NCI-H510A (cell line): ENCODE data around the gene PRICKLE1.
"Not testable (repeated sequence)": the region's sequence is repeated elsewhere in the genome, so short reads cannot be mapped to it uniquely, and the experiment has no call there.

Experiments used
- DNase-seq: peaks from one replicate; lab custom pipeline; 2025; lab: John Stamatoyannopoulos, UW

PRICKLE1 gene

DNA sequence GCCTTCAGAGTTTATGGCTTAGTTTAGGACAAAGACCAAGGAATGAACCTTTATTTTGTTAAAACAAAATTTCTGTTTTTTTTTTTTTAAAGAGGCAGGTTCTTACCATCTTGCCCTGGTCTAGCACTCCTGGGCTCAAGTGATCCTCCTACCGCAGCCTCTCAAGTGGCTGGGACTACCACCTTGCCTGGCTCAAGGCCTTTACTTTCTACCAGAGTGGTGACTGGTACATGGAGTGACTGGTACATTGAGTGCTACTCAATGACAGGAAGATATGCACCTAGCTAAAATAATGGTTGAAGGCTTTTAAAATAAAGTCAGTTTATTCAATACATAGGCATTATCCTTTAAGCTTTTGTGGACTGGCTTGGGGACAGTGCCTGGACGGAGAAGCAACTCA lies 32.6 kb downstream of the PRICKLE1 start:
- no peak for DNase-seq

DNA sequence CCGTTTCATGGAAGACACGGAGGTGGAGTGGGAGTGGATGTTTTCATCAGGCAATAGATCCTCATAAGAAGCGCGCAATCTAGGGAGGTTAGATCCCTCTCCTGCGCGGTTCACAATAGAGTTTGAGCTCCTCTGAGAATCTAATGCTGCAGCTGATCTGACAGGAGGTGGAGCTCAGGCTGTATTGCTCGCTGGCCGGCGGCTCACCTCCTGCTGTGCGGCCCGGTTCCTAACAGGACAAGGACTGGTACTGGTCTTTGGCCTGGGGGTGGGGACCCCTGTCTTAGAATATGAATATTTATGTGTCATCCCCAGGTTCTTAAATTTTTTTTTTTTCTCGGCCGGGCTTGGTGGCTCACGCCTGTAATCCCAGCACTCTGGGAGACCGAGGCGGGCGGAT lies 36.7 kb downstream of the PRICKLE1 start:
- no peak for DNase-seq

DNA sequence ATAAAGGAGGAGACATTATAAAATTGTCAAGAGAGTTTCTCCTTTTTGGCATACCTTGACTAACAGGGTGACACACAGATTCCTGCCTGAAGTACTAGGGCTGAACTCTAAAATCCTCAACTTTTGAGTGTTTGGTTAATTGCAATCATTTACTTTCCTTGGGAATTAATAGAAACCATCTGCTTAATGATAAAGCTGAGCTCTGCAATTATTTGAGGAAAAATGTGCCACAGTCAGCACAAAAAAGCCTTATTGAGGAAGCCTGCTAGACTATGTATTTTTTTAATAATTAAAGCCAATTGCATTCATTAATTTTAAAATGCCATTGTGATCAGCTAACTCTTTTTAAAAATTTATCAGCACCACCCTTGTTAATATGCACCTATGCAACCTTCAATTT lies 38.7 kb downstream of the PRICKLE1 start:
- no peak for DNase-seq

DNA sequence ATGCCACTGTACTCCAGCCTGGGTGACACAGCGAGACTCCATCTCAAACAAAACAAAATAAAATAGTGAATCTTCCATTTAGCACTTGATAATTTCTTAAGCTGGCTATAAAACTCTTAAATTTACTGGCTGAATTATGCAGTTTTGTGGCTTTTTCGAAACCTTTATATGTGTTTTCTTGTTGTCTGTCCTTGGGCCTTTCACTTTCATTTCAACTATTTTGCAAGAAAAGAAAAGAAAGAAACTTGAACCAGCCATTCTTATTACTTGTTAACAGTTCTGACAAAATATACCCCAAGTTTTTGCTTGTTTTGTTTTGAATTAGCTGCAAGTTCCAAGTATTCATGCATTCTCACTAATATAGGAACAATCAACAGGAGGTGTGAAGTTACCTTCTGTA lies 42.8 kb downstream of the PRICKLE1 start:
- no peak for DNase-seq

DNA sequence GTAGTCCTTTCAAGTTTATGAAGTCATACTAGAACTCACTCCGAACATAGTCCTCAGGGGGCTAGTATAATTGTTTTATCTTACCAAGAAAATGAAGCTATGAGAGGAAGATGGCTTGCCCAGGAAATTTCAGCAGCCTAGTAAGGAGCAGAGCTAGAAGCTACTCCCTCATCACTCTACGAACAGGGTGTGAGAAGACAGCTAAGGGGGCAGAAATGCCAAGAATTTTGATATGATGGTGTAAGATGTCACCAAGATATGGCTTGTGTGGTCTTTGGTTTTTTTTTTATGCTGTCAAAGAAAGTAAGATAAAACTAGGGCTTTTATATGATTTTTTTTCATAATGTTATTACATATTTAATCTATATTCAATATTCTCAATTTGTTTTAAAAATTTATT lies 47.6 kb downstream of the PRICKLE1 start:
- DNase-seq = no peak

DNA sequence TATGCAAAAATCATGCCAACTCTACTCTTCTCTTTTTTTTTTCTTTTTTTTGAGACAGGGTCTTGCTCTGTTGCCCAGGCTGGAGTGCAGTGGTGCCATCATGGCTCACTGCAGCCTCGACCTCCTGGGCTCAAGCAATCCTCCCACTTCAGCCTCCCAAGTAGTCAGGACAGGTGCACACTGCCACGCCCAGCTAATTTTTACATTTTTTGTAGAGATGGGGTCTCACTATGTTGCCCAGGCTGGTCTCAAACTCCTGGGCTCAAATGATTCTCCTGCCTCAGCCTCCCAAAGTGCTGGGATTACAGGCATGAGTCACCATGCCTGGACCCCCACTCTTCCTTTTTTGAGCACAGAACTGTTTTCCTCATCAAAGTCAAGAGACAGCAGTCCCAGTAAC lies 48.2 kb downstream of the PRICKLE1 start:
- not testable (repeated sequence) for DNase-seq

DNA sequence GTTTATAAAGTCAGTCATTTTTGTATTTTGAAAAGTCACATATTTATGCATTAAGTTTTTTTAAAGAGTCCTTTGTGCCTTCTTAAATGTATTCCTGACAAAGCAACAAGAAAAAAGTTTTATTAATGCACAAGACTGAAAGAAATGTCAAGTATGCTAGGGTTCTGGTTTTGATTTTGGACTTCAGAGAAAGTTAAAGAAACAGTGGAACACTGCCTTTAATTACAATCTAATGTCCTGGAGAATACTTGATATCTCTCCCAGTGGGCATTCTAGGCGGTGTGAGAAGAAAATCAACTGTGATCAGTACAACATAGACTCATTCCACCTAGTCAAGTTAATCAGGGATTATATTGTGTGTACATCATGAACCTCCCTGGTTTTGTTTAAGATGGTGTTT lies 49.9 kb downstream of the PRICKLE1 start:
- no peak for DNase-seq

DNA sequence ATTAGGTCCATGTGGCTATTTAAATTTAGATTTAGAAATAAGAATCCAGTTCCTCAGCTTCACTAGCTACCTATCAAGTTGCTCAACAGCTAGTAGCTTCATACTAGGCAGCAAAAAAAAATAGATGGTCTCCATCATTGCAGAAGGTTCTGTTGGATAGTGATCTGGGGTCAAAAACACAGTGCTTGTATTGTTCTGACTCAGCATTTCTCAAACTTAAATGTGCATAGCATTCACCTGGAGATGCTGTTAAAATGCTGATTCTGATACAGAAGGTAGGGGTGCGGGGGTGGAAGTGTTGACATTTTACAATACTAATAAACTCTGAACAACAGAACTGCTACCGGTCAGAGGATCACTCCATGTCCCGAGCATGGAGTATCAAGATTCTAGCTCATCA lies 51.3 kb downstream of the PRICKLE1 start:
- no peak for DNase-seq

DNA sequence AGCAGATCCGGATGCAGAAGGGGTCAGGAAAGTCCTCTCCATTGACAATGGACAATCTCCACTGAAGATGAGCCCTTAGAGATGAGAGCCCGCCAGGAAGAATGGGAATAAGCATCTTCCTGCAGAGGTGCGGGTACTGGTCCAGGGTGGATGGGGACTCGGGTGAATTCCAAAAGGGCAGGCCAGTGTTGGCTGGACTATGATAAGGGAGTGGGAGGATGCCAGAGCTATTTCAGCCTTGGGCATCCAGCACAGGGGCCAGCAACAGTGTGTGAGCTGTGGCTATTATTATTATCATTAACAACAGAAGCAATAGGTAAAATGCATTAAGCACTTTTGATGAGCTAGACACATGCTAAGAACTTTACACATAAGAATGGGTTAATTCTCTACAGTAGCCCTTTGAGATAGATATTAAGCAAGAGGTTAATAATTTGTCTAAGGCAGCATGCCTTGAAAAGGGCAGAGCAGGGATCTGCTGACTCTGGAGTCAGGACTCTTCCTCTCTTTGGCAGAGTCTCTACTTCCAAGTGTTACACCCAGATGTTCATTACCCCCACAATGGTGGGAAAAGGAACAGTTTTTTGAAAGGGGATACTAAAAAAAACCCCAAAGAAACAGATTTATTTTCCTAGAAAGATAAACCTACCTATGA lies 55.2 kb downstream of the PRICKLE1 start:
- DNase-seq = no peak

DNA sequence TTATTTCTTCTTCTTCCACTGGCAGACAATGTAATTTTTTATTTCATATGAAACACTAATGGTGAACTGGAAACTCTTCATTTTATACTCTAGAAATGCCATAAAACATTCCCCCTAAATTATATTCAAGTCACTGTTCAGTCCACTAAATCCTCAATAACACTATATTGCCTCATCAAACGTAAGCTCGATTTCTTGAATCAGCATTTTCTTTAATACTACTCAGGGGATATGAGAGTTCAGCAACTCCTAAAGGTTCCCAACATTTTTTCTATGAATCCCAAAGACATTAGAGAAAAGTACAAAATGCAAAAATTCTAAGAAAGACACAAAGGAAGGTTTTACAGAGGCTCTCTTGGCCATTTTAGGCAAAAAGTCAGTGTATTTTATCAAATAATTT lies 59.3 kb downstream of the PRICKLE1 start:
- no peak for DNase-seq

DNA sequence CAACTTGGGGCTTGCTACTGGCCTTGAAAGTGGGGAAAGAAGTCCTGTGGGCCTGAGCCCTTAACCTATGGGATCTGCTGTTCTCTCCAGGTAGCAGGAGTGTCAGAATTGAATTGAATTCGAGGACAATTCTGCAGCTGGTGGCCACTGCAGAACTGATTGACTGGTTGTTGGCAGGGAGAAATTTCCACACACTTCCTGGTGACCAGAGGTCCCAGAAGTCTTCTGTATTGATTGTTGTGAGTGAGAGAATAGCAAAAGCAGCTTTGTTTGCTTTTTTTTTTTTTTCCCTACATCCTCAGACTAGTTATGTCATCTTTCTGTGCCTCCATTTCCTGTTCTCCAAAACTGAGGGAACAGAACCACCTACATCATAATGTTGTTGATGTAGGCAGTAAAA lies 64.1 kb downstream of the PRICKLE1 start:
- DNase-seq = no peak

DNA sequence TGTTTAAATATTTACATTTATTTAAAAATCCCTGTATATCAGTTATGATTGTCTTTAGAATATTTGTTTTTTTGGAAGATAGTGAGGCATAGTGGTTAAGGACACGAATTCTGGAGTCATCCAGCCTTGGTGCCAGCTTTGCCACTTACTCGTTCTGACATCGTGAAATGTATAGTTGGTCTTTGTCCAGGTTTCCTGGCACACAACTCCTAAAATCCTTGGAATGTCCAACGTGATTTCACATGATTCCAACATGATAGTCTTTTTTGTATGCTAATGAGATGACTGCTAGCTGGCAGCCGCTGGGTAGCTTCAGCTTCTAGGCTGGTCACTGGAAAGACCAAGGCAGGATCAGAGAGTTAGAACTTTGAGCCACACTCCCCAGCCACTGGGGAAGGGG lies 64.8 kb downstream of the PRICKLE1 start:
- no peak for DNase-seq

DNA sequence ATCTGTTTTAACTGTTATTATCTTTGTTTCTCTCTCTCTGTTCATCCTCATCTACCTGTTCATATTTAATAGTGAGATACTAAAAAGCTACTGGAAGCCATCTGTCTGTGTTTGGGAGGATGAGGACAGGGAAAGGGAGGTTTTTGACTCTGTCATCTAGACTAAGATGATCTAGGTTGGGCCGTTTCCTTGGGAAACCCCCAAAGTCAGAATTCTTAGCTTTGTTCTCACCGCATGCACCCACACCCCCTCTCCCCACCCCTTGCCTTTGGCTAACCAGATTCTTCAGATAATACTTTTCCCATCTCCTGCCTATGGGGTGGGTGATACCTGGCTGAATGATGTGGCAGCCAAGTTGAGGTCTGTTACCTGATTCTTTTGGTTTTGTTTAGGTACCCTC lies 73.0 kb downstream of the PRICKLE1 start:
- DNase-seq = no peak

DNA sequence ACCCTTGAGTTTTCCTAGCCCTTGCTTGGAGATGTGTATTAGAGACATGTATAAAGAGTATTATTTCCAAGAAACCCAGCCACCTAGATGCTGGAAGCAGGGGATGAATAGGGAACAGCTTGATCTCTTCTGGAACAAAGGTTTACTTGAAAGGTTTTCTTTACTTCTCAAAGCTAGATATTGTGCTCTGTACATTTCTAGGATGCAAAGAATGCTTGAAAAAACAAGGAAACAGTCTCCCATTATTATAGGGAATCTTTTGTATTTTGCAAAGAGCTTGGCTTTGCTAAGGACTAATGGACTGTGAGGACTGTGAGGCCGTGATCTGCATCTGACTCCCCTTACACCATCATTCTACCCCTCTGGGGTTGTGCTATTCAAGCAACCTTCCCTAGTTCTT lies 77.9 kb downstream of the PRICKLE1 start:
- DNase-seq = no peak

DNA sequence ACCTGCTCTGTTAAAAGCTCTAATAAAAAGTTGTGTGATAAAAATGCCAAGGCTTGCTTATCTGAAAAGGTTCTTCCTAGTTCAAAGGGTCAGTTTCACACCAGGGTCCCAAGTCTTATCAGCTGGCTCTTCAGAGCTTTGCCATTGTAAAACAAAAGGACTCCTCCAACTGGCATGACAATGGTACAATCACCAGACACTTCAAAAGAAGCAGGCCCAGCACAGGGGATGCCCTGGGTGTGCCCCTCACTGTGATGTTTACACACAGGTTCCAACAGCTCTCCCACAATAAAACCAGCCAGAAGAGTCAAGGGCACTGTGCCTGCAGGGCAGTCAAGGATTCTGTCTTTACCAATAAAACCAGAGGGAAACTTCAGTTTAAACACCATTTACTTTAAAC lies 78.7 kb downstream of the PRICKLE1 start:
- DNase-seq = no peak

DNA sequence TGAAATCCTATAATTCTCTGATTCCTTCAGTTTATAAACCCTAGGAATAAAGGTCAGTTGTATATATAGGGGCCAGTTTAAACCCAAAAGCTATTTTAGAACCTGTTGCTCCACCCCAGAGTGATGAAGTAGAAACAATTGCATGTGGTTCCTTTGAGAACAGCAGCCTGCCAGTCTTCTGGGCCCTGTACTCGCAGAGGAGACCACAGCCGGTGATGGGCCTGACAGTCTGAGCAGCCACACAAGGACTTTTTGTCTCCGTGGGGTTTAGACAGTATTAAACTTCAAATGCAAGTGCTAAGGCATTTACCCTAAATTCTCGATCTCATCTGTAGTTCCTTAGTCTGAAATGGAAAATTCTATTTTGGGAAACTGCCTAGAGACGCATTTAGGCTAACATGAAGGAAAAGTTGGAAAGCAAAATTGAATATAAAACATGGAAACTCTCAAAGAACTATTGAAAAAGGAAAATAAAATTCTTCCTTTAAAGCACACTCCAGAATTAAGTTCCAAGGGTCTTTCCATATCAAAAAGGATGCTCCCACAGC lies 80.6 kb downstream of the PRICKLE1 start:
- no peak for DNase-seq

DNA sequence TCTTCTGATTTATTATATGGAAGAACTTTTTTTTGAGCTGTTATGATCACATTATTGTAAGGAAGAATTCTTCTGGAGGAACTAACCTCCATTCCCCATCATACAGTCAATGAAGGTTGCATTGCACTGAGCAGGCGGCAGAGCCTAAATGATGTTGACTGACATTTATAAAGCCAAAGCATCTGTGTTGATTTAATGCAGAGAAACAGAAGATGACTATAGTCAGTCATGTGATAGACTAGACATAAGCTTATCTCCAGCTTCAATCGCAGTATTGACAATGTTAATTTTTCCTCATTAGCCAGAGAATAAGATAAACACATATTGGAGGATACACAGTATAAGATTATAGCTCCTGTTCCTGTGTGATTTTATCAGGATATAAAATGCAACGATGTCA lies 82.0 kb downstream of the PRICKLE1 start:
- no peak for DNase-seq

DNA sequence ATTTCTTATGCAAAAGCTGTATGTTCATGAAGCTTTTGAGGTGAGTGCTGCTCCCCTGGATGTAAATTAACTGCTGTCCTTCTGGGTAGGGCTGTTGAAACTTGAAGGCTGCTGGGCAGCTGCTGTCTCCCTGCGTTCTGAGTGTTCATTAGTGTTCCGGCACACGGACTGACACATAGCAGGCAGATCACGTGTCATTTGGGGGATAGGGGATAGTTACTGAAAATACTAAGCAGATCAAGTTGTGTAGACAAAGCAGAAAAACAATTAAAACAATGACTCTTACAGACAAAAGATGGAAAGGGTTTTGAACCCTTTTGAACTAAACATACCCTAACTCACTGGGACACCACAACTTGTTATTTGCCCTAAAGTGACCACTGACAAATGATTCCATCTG lies 82.5 kb downstream of the PRICKLE1 start:
- DNase-seq = no peak

DNA sequence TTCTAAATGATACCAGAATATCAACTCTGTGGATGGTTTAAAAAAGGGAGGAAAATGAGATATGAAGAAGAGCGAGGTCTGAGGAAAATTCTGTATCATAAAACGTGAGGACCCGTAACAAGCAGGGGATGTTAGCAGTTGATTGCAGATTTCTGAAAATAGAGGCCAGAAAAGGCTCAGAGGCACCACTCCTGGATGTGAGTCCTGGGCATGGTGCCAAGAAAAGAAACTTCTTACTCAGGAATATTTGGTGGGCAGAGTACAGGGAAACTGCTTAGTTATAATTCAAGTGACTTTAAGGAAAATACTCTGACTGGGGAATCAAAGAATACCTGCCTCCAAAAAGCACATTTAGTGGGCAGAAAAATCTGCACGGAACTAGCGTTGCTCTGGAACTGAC lies 85.5 kb downstream of the PRICKLE1 start:
- no peak for DNase-seq

DNA sequence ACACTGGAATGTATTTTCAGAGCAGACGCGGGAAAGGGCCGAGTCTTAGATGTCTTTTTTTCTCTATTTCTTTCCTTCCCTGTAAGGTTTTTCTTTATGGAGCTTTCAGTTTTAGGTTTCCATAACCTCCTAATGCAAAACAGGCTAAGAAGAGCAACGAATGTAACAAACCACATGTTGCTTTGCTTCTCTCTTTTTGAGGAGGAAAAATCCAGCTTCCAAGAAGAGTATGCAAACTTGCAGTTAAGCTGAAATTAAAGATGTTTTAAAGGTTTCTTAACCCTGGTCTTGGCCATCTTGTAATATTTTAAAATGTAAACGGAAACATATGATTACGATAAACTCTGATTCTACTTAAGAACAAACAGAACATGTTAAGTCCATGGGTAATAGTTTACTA lies 86.9 kb downstream of the PRICKLE1 start:
- no peak for DNase-seq

DNA sequence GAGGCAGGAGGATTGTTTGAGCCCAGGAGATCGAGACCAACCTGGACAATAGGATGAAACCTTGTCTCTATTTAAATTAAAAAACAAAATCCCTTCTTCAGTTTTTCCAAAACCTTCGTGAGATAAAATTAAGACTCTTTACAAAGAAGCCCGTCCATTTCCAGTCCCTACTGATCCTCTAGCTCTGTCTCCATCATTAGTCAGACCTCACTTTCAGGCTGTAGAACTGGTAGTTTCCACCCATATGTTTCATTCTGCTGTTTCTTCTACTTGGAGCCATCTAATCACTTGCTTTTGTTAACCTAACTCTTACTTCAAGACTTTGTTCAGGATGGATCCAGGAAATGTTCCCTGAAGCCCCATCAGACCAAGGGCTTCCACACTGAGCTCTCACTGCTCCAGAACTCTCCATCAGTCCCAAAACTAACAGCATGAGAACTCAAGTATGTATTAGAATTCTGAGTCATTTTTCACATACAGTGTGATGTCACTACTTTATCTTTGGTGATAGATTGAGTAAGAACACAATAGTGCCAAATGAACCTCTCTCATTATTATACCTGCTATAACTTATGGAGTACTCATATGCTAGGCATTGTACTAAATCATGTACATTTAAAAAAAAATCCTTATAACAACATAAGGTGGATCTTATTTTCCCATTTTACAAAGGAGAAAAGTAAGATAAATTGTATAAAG lies 90.8 kb downstream of the PRICKLE1 start:
- no peak for DNase-seq

DNA sequence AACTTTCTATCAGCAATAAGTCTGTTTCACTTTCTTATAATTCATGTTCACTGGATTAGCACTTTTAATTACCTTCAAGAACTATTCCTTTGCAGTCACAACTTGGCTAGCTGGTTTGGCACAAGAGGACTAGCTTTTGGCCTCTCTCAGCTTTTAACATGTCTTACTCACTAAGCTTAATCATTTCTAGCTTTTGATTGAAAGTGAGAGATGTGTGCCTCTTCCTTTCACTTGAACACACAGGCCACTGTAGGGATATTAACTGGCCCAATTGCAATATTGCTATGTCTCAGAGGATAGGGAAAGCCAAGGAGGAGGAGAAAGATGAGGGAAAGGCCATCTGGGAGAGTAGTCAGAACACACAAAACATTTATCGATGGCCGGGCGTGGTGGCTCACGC lies 92.7 kb downstream of the PRICKLE1 start:
- DNase-seq = no peak

DNA sequence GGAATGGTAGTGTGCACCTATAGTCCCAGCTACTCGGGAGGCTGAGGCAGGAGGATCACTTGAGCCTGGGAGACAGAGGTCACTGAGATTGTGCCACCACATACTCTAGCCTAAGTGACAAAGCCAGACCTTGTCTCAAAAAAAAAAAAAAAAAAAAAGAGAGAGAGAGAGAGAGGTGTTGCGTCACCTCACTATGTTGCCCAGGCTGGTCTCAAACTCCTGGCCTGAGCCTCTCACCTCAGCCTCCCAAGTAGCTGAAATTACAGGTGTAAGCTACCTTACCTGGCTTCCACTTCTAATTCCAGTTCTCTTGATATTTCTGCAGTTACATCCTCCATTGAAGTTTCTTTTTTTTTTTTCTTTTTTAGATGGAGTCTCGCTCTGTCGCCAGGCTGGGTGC lies 94.3 kb downstream of the PRICKLE1 start:
- DNase-seq = no peak

DNA sequence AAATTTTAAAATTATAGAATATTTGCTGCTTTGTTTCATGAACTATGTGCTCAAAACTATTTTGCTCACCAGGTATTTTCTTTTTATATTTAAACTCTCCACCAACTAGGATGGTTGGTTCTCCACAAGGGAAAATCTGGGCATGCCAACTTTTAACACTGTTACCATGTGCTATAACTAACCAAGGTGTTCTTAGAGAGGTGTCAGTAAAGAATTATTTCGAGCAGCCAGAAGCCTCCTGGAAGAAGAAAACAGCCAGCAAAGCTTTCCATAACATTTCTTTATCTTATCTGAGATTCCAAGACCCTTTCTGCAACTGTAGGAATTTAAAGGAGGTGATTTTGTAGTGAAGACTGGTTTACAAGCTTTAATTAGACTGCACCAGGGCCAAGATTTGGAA lies 97.3 kb downstream of the PRICKLE1 start:
- no peak for DNase-seq
